Rectal smooth muscle tissue (tissue), 1 donor: ENCODE results near the gene PUS1.

Experiments
- H3K27ac ChIP-seq: one replicate; pipeline ENCODE4 v1.7.0; 2013; ENCODE audit warnings: low read depth, low read length, inconsistent platforms
- H3K27me3 ChIP-seq: one replicate; pipeline ENCODE4 v1.7.0; 2013; ENCODE audit warnings: low read length; ENCODE audit not compliant: control insufficient read depth, insufficient read depth
- H3K36me3 ChIP-seq: one replicate; pipeline ENCODE4 v1.7.0; 2013; ENCODE audit warnings: low read length; ENCODE audit not compliant: control insufficient read depth, insufficient read depth
- H3K4me1 ChIP-seq: one replicate; pipeline ENCODE4 v1.7.0; 2013; ENCODE audit warnings: low read length; ENCODE audit not compliant: control insufficient read depth, insufficient read depth
- H3K4me3 ChIP-seq: one replicate; pipeline ENCODE4 v1.7.0; 2013; ENCODE audit warnings: low read length
- H3K9ac ChIP-seq: one replicate; pipeline ENCODE4 v1.7.0; 2013; ENCODE audit warnings: low read length

The PUS1 gene

DNA sequence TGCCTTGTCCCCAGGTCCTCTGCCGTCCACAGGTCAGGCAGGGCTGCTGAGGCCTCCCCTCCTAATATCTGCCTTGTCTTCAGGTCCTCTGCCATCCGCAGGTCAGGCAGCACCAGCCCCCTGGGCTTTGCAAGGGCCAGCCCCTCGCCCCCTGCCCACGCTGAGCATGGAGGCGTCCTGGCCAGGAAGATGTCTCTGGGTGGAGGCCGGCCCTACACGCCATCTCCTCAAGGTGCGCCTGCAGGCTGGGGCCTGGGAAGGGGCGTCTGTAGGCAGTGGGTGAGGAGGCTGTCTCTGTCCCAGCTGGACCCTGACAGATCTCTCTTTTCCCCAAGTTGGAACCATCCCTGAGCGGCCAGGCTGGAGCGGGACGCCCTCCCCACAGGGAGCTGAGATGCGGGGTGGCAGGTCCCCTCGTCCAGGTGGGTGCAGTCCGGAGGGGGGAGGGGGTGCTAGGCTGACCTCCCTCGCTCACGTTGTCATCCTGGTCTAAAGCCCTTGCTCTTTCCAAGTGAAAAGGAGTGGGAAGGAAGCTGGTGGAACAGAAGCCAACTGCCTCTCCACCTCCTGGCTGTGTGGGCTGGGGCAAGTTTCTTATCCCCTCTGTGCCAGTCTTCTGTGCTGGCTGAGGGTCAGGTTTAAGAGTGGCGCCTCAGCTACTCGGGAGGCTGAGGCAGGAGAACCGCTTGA, 13.9 kb upstream of the PUS1 start:
- no peak overlapping the region for H3K9ac ChIP-seq
- H3K27me3 ChIP-seq = no peaks in the 10 kb centered on the region
- H3K4me1 ChIP-seq = peaks cover 12% of the 10 kb centered on the region
- H3K27ac ChIP-seq = no peak overlapping the region
- H3K4me3 ChIP-seq = no peak overlapping the region
- peaks cover 47% of the 10 kb centered on the region for H3K36me3 ChIP-seq

DNA sequence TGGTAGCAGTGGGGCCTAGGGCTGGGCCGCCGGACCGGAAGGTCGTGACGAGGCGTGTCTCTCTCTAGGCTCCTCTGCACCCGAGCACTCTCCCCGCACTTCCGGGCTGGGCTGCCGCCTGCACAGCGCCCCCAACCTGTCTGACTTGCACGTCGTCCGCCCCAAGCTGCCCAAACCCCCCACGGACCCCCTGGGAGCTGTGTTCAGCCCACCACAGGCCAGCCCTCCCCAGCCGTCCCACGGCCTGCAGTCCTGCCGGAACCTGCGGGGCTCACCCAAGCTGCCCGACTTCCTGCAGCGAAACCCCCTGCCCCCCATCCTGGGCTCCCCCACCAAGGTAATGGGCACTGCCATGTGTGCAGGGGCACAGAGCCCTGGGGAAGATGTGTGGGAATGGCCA, 13.3 kb upstream of the PUS1 start:
- H3K4me3 ChIP-seq = no peak overlapping the region
- H3K27me3 ChIP-seq = no peaks in the 10 kb centered on the region
- no peak overlapping the region for H3K27ac ChIP-seq
- peaks cover 12% of the 10 kb centered on the region for H3K4me1 ChIP-seq
- no peak overlapping the region for H3K9ac ChIP-seq
- peaks cover 45% of the 10 kb centered on the region for H3K36me3 ChIP-seq

DNA sequence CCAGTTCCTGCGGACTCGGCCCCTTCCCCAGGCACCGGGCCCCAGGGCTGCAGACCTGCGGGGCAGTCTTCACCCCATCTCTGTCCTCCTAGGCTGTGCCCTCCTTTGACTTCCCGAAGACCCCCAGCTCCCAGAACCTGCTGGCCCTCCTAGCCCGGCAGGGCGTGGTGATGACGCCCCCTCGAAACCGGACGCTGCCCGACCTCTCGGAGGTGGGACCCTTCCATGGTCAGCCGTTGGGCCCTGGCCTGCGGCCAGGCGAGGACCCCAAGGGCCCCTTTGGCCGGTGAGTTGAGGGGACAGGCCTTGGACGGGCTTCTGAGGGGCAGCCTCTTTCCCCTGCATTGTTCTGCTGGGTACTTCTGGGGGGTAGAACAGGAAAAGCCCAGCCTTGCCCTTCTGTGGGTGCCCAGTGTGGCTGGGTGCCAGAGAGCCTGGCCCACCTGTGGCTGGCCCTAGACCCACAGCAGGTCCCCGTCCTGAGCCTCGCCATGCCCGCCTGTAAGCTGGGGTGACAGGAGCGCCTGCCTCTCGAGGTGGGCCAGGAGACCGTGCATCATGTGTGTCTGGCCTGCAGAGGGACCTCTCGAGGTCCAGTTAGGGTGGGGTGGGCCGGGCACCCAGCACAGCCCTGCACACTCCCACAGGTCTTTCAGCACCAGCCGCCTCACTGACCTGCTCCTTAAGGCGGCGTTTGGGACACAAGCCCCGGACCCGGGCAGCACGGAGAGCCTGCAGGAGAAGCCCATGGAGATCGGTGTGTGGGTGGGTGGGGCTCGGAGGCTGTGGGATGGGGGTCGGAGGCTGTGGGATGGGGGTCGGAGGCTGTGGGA, 12.6 kb upstream of the PUS1 start:
- H3K4me3 ChIP-seq = no peak overlapping the region
- H3K27ac ChIP-seq = no peak overlapping the region
- H3K4me1 ChIP-seq = peaks cover 12% of the 10 kb centered on the region
- no peaks in the 10 kb centered on the region for H3K27me3 ChIP-seq
- no peak overlapping the region for H3K9ac ChIP-seq
- H3K36me3 ChIP-seq = peaks cover 38% of the 10 kb centered on the region

DNA sequence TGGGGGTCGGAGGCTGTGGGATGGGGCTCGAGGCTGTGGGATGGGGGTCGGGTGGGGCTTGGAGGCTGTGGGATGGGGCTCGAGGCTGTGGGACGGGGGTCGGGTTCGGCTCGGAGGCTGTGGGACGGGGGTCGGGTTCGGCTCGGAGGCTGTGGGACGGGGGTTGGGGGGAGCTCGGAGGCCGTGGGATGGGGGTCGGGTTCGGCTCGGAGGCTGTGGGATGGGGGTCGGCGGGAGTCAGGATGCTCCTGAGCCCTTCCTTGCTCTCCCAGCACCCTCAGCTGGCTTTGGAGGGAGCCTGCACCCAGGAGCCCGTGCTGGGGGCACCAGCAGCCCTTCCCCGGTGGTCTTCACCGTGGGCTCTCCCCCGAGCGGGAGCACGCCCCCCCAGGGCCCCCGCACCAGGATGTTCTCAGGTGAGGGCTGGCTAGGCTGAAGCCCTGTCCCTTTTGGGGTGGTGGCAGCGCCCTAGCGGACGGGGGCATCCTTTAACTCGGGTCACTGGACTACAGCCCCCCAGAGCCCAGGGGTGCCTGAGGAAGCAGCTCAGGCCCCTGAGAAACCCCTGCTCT, 11.9 kb upstream of the PUS1 start:
- Histone ChIP-seq H3K27ac (no peak overlapping the region), H3K27me3 (no peaks in the 10 kb centered on the region), H3K36me3 (peaks cover 32% of the 10 kb centered on the region), H3K4me1 (peaks cover 9% of the 10 kb centered on the region), H3K4me3 (no peak overlapping the region), H3K9ac (no peak overlapping the region)

DNA sequence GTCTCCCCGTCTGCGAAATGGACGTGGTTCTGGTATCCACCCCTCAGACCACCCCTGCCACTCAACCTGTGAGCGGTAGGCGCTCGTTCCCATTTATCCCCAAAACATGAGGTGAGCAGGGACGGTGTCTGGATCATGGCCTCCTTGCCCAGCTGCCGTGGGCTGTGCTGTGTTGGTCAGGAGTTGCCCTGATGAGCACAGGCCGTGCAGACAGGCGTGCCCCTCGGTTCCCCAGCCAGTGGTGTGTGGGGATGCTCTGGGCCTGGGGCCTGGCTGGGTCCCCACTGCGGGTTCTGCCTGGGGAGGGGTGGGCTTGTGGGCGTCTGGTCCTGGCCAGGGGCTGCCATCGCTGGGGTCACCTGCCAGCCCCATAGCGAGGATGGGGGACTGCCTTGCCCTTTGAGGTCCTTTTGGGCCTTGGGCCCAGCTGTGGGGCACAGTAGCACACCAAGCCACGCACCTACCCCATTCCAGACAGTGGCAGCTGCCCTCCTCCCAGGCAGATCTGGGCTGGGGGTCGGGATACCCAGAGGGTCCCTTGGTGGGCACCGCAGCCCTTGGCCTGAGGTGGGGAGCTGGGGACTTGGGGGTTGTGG, 11.3 kb upstream of the PUS1 start:
- no peaks in the 10 kb centered on the region for H3K27me3 ChIP-seq
- peaks cover 3% of the 10 kb centered on the region for H3K4me1 ChIP-seq
- H3K27ac ChIP-seq = no peak overlapping the region
- no peak overlapping the region for H3K4me3 ChIP-seq
- H3K9ac ChIP-seq = no peak overlapping the region
- peaks cover 32% of the 10 kb centered on the region for H3K36me3 ChIP-seq

DNA sequence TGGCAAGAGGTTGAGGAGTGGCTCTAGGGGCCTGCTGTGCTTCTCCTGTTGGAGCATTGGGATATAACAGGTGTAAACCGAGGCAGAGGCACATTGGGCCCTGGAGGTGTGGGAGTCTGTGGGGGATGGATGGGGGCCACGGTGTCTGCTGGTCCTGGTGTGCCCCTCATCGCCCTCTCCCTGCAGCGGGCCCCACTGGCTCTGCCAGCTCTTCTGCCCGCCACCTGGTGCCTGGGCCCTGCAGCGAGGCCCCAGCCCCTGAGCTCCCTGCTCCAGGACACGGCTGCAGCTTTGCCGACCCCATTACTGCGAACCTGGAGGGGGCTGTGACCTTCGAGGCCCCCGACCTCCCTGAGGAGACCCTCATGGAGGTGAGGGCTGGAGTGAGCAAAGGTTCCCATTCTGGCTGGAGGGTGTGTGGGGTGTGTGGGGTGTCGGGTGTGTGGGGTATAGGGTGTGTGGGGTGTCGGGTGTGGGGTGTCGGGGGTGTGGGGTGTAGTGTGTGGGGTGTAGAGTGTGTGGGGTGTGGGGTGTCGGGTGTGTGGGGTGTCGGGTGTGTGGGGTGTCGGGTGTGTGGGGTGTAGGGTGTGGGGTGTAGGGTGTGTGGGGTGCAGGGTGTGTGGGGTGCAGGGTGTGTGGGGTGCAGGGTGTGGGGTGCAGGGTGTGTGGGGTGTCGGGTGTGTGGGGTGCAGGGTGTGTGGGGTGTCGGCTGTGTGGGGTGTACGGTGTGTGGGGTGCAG, 10.6 kb upstream of the PUS1 start:
- no peak overlapping the region for H3K4me3 ChIP-seq
- peaks cover 32% of the 10 kb centered on the region for H3K36me3 ChIP-seq
- no peaks in the 10 kb centered on the region for H3K27me3 ChIP-seq
- H3K27ac ChIP-seq = no peak overlapping the region
- H3K9ac ChIP-seq = no peak overlapping the region
- no peaks in the 10 kb centered on the region for H3K4me1 ChIP-seq

DNA sequence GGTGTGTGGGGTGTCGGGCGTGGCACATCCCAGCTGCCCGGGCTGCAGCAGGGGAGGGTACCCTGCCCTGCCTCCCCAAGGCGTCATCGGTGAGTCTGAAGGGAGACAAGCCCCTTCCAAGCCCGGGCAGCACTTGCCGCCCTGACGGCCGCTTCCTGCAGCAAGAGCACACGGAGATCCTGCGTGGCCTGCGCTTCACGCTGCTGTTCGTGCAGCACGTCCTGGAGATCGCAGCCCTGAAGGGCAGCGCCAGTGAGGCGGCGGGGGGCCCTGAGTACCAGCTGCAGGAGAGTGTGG, 10.1 kb upstream of the PUS1 start:
- peaks cover 32% of the 10 kb centered on the region for H3K36me3 ChIP-seq

DNA sequence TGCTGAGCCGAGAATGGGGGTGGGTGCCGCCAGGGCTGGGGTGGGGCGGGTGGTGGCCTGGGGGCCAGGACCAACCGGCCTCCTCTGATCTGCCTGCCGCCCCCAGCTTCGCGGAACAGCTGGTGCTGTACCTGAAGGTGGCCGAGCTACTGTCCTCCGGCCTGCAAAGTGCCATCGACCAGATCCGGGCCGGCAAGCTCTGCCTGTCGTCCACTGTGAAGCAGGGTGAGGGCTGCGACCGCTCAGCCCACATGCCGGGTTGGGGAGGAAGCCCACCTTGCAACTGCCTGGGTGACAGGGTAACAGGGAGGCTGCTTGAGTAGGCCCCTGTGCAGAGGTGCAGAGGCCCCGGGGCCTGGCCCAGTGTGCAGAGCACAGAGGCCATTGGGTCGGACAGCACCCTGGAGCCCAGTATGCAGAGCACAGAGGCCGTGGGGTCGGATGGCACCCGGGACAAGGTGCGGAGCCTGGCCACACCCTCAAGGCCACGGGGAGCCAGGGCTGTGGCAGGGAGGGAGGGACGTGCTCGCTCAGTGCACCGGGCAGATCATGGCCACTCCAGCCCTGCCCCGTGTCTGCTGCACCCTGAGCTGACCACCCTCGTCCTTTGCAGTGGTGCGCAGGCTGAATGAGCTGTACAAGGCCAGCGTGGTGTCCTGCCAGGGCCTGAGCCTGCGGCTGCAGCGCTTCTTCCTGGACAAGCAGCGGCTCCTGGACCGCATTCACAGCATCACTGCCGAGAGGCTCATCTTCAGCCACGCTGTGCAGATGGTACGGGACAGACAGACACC, 9.5 kb upstream of the PUS1 start:
- Histone ChIP-seq H3K4me3 (no peak overlapping the region), H3K27me3 (no peaks in the 10 kb centered on the region), H3K27ac (no peak overlapping the region), H3K36me3 (peaks cover 27% of the 10 kb centered on the region), H3K9ac (no peak overlapping the region), H3K4me1 (no peaks in the 10 kb centered on the region)

More for the DNA sequence above, 10.1 kb upstream of the PUS1 start:
- Histone ChIP-seq H3K27ac (no peak overlapping the region), H3K4me1 (no peaks in the 10 kb centered on the region), H3K9ac (no peak overlapping the region), H3K4me3 (no peak overlapping the region), H3K27me3 (no peaks in the 10 kb centered on the region)

DNA sequence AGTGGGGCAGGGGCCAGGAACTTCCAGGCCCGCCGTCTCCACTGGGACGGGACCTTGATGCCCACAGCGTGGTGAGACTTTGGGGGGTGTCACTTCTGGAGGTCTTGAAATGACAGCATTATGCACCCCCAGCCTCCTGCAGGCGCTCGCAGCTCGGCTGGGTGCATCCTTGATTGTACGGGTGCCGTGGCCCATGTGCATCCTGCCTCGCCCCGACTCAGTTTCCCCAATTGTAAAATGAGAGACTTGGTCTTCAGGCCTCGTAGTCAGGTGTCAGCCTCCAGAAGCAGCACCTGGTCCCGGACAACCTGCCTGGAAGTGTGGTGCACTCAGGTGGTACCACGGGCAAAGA, 8.9 kb upstream of the PUS1 start:
- Histone ChIP-seq H3K4me1 (no peaks in the 10 kb centered on the region), H3K27me3 (no peaks in the 10 kb centered on the region), H3K36me3 (peaks cover 22% of the 10 kb centered on the region), H3K27ac (no peak overlapping the region), H3K9ac (no peak overlapping the region), H3K4me3 (no peak overlapping the region)

DNA sequence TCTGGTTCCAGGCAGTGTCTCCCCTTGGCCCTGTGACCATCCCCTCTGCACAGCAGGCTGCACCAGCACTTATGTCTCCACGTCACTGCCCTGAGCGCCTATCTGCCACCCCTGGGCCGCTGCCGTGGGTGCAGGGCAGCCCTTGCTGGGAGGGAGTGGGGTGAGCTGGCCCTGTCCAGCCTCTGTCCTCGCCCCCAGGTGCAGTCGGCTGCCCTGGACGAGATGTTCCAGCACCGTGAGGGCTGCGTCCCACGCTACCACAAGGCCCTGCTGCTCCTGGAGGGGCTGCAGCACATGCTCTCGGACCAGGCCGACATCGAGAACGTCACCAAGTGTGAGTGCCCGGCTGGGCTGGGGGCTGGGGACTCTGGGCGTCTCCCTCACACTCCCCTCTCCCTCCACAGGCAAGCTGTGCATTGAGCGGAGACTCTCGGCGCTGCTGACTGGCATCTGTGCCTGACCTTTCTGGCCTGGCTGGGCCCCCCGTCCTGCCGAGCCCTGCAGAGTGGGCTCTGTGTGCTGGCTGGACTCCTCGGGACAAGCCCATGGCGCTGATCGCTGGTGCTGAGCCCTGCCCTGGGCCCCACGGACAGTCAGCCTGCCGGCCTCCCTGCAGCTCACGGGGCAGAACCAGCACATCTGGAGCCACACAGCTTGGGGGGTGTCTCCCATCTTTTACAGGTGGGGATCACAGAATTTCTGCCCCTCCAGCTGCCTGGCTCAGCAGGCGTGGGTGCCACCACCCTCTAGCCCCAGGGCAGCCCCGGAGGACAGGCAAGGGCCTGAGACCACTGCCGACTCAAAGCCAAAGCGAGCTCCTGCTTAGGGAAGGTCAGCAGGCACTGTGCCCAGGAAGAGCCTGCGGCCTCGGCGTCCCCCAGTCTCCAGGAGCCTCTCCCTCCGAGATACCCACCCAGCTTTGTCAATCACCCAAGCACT, 7.9 kb upstream of the PUS1 start:
- H3K4me3 ChIP-seq = no peak overlapping the region
- H3K4me1 ChIP-seq = no peaks in the 10 kb centered on the region
- H3K27me3 ChIP-seq = no peaks in the 10 kb centered on the region
- H3K36me3 ChIP-seq = peaks cover 11% of the 10 kb centered on the region
- H3K9ac ChIP-seq = no peak overlapping the region
- H3K27ac ChIP-seq = no peak overlapping the region
